GM18870 (cell line): ENCODE data around the gene KIF9.
"Not testable (repeated sequence)": the region's sequence is repeated elsewhere in the genome, so short reads cannot be mapped to it uniquely, and the experiment has no call there.

Experiments
- ATAC-seq: cut with Tn5 transposase; IDR thresholded peaks from one replicate; pipeline ENCODE4 v1.9.1; 2021; ENCODE audit warnings: moderate library complexity; ENCODE audit not compliant: unreplicated experiment

Gene KIF9

GRCh38 chr3:47251689-47252088 is 30.9 kb downstream of the KIF9 start:
- ATAC-seq, result no peak

- ATAC-seq, result not testable (repeated sequence)
Measured at GRCh38 chr3:47251085-47251484, 31.5 kb downstream of the KIF9 start.

GRCh38 chr3:47250309-47251060 is 32.1 kb downstream of the KIF9 start:
- ATAC-seq, result no peak

DNA sequence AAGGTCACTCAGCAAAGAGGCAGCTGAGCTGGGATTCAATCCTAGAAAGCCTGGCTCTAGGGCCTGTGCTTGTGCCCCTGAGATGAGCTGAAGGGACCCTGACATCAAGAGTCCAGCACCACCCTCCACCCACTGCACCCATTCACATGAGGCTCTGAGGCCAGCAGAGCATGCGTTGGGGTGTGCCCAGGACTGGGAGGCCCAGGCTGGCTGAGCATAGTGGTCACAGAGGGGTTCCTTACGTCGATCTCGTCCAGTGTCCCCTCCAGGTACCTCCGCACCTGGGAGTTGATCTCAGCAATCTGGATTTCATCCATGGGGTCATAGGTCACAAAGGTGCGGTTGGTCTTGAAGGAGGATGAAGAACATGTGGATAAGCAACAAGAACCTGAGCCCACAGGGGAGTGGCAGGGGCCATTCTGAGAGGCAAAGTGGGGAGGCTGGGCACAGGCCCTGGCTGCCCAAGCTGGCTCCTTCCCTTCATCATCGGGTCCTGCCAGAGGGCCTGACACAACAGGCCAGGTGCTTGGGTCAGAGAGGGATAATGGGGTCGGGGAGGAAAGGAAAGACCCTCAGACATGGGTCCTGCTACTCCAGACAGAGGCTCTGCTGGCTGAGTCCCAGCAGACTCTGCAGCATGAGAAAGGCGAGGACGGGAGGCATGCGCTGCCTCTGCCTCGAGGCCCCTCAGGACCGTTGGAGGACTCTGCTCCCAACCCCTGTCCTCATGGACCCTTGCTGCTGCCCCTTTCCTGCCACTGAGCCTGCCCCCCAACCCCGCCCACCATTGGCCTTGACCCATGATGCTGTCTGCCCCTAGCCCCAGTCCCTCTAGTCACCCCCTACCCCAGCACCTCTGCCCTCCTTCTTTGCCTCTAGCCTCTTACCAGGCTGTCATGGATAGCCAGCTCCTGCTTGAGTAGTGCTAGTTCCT is 35.2 kb downstream of the KIF9 start:
- ATAC-seq, result no peak

DNA sequence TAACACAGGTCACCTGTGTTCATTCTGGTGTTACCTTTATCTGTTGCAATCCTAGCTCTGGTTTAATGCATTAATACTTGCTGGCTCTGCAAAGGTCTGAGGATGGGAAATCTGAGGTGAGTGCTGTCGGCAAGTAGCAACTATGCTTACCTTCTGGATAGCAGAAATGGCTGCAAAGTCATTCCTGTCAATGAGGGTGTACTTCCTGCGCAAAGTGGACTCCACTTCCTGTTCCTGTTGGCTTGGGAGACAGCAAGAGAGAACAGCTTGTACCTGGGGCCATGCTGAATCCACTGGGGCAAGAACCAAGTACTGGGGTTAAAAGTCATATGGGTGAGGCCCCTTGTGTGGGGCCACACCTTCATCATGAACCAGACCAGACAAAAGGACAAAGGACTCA is 37.3 kb downstream of the KIF9 start:
- no peak for ATAC-seq

DNA sequence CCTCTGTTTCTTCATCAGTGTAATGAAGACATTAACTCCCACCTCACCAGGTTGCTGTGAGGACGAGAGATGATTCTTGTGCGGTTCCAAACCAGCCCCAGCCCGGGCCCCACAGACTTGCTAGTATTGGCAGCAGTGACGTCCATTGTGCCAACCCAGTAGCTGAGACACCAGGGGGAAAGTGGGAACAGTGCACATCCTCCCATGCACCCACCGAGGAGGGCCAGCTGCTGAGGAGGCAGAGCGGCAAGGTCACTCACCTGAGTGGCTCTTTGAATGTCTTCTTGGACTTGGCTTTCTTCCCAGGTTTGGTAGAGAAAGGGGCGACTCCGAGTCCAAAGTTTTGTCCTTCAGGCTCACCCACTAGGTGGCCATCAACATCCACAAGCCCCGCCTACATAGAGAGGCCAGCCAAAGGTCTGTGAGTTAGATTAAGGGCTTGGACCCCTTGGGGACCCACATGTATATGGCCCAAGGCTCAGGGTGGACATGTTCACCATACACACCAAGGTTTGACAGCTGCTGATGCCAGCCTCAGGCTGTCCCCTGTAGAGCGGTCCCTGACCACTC is 38.0 kb downstream of the KIF9 start:
- ATAC-seq, result no peak

DNA sequence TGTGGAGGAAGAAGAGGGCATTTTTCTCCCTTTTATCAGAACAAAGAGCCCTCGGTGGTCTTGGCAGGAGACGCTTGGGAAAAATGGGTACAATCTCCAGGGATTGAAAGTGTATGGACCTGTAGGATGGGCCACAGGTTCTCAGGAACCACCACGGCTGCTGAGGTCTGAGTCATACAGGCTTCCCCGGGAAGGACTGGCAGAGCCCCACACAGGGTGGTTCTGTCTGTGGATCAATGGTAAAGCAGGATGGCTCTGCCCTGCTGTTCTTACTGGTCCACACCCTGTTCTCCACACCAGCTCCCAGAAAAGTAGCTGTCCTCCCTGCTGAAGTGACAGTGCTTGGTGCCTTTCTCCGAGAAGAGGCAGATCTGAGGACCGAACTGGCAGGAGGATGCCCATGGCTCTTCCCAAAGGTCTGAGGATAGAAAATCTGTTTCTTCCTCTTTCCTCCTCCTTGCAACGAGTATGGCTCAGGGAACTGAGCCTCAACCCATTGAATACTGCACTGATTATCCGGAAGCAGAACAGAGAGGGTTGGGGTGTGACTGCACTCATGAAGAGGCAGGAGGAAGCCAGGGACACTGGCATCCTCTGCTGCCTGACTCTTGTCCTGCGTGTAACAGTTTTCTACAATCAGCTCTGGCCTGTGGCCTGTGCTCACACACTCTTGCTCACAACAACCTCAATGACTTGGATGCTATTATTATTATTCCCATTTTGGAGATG is 39.0 kb downstream of the KIF9 start:
- ATAC-seq, result no peak

GRCh38 chr3:47239929-47240328 is 42.7 kb downstream of the KIF9 start:
- no peak for ATAC-seq

GRCh38 chr3:47238017-47238416 is 44.6 kb downstream of the KIF9 start:
- no peak for ATAC-seq

DNA sequence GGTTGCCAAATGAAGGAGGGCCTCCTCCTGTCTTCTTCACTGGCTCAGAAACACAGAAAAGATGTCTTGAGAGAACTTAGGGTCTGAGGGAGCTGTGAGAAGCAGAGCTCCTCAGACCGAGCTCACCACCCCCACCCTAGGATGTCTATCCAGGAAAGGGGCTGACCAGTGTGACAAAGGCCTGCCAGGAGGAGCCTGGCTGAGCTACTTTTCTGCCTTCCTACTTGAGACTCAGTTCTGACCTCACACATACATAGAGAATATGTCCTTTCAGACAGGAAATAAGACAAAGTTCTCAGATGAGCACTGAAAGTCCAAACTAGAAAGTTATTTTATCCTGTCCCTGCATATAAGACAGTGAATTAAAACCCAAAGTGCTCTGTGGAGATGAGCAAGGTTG is 54.5 kb downstream of the KIF9 start:
- ATAC-seq, result no peak

- ATAC-seq, result no peak
Measured at GRCh38 chr3:47227678-47228077, 54.9 kb downstream of the KIF9 start.

GRCh38 chr3:47225310-47225906 is 57.2 kb downstream of the KIF9 start:
- no peak for ATAC-seq

GRCh38 chr3:47223755-47224154 is 58.8 kb downstream of the KIF9 start:
- no peak for ATAC-seq

- no peak for ATAC-seq
Measured at GRCh38 chr3:47221798-47222197, 60.8 kb downstream of the KIF9 start.

GRCh38 chr3:47210863-47211405 is 71.7 kb downstream of the KIF9 start:
- no peak for ATAC-seq

DNA sequence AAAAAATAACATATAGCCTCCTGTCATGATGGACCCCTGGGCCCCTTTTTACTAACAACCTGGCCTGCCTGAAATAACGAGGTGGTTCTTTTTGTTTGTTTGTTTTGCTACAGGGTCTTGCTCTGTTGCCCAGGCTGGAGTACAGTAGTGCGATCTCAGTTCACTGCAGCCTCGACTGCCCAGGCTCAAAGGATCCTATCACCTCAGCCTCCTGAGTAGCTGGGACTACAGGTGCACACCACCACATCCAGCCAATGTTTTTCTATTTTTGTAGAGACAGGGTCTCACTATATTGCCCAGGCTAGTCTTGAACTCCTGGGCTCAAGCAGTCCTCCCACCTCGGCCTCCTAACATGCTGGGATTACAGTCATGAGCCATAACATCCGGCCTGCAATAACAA is 76.6 kb downstream of the KIF9 start:
- ATAC-seq, result not testable (repeated sequence)

DNA sequence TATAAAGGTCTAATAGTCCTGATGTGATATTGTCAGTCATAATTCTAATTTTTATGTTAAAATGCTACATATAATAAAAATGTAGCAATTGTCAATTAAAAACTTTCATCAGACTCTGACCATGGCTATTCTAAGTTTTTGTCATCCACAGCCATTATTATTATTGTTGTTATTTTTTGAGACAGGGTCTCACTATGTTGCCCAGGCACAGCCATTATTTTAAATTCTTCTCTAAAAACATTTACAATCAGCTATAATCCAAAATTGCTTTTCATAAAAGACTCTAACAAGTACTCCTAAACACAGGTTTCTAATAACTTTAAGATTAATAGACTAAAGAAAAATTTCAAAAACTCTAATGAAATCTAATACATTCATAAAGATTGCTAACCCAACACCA is 77.7 kb downstream of the KIF9 start:
- no peak for ATAC-seq

GRCh38 chr3:47202542-47202941 is 80.1 kb downstream of the KIF9 start:
- ATAC-seq, result no peak

DNA sequence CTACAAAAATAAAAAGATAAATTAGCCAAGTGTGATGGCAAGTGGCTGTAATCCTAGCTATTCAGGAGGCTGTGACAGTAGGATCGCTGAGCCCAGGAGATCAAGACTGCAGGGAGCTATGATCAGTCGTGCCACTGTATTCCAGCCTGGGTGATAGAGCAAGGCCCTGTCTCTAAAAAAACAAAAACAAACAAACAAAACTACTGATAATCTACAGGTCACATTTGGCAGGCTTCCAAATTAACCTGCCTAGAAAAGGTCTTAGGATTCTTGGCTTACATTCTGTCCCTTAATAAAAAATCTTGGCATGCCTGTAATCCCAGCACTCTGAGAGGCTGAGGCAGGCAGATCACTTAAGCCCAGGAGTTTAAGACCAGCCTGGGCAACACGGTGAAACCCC is 85.3 kb downstream of the KIF9 start:
- no peak for ATAC-seq

DNA sequence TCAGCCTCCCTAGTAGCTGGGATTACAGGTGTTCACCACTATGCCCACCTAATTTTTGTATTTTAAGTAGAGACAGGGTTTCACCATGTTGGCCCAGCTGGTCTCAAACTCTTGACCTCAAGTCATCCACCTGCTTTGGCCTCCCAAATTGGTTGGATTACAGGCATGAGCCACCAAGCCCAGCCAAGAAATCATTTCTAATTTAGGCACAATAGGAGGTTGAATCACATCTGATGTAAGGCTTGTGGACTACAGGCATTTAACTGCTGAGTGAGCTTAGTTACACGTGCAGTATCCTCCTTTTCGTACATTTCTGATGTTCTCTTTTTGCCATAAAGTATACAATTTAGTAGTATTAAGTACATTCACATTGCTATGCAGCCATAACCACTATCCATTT is 87.6 kb downstream of the KIF9 start:
- no peak for ATAC-seq
